HL-60 (cell line): ENCODE results near the gene ALDOB.

Source experiments
- GABPA ChIP-seq: IDR thresholded peaks from 2 replicates; pipeline ENCODE4 v1.6.1; 2012; ENCODE audit warnings: low read depth
- POLR2AphosphoS5 ChIP-seq: IDR thresholded peaks from 2 replicates; pipeline ENCODE4 v1.6.1; 2012; ENCODE audit warnings: low read depth
- TF ChIP-seq, protein P1 (sequence below): IDR thresholded peaks from 2 replicates; pipeline ENCODE4 v1.6.1; 2012; ENCODE audit warnings: low read depth; ENCODE audit not compliant: insufficient replicate concordance
- TF ChIP-seq, protein P2 (sequence below): IDR thresholded peaks from one replicate; pipeline ENCODE4 v1.5.1; 2011; ENCODE audit warnings: low read length, control low read depth, inconsistent platforms; ENCODE audit not compliant: insufficient read depth

DNA sequence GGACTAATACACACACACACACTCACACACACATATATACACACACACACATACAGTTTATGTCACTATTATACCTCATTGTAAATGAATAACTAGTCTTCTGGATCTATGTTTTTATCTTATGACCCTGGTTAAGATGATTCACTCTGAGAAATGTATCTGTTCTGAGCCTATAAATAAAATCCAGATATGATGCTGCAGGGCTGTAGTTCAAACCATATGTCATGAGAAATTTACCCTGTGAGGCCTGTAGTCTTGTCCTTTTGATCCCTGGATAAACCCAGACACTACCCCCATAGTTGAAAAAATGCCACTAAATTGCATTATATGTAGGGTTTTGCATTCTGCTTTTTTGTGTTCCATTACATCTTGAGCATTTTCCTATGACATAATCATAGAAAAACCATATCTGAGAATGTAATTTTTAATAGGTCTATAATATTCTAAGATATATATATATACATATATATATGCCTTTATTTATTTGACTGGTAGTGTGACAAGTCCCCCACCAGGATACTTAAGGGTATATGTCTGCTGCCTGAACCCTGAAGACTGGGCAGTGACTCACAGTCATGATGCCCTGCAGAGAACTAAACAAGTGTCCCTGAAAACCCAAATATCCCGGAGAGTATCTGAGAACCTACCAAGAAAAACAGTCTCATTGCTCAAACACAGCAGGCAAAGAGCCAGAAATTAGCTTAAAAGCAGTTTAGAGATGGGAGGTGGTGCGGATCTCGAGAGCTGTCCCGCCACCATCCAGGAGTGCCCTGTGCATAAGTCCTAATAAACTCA lies 18.4 kb upstream of the ALDOB start:
- TF ChIP-seq, protein P1, sequence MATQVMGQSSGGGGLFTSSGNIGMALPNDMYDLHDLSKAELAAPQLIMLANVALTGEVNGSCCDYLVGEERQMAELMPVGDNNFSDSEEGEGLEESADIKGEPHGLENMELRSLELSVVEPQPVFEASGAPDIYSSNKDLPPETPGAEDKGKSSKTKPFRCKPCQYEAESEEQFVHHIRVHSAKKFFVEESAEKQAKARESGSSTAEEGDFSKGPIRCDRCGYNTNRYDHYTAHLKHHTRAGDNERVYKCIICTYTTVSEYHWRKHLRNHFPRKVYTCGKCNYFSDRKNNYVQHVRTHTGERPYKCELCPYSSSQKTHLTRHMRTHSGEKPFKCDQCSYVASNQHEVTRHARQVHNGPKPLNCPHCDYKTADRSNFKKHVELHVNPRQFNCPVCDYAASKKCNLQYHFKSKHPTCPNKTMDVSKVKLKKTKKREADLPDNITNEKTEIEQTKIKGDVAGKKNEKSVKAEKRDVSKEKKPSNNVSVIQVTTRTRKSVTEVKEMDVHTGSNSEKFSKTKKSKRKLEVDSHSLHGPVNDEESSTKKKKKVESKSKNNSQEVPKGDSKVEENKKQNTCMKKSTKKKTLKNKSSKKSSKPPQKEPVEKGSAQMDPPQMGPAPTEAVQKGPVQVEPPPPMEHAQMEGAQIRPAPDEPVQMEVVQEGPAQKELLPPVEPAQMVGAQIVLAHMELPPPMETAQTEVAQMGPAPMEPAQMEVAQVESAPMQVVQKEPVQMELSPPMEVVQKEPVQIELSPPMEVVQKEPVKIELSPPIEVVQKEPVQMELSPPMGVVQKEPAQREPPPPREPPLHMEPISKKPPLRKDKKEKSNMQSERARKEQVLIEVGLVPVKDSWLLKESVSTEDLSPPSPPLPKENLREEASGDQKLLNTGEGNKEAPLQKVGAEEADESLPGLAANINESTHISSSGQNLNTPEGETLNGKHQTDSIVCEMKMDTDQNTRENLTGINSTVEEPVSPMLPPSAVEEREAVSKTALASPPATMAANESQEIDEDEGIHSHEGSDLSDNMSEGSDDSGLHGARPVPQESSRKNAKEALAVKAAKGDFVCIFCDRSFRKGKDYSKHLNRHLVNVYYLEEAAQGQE = no peak
- TF ChIP-seq, protein P2, sequence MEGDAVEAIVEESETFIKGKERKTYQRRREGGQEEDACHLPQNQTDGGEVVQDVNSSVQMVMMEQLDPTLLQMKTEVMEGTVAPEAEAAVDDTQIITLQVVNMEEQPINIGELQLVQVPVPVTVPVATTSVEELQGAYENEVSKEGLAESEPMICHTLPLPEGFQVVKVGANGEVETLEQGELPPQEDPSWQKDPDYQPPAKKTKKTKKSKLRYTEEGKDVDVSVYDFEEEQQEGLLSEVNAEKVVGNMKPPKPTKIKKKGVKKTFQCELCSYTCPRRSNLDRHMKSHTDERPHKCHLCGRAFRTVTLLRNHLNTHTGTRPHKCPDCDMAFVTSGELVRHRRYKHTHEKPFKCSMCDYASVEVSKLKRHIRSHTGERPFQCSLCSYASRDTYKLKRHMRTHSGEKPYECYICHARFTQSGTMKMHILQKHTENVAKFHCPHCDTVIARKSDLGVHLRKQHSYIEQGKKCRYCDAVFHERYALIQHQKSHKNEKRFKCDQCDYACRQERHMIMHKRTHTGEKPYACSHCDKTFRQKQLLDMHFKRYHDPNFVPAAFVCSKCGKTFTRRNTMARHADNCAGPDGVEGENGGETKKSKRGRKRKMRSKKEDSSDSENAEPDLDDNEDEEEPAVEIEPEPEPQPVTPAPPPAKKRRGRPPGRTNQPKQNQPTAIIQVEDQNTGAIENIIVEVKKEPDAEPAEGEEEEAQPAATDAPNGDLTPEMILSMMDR = no peak
- no peak for TF ChIP-seq GABPA
- no peak for TF ChIP-seq POLR2AphosphoS5
